H54 (cell line): ENCODE measurements around the gene SLC25A44.

Source experiments
- DNase-seq: peaks from one replicate; pipeline ENCODE4 v3.0.0; 2011; ENCODE audit warnings: low spot score, mixed read lengths; ENCODE audit not compliant: insufficient read length
- FAIRE-seq: peaks from 3 replicates; lab custom pipeline; 2011; peaks lifted over from hg19 to GRCh38; lab: Jason Lieb, UNC
- POLR2A ChIP-seq: IDR thresholded peaks from 2 replicates; pipeline ENCODE4 v1.6.1; 2011; ENCODE audit warnings: low read depth, mild to moderate bottlenecking, low read length

Gene SLC25A44

GRCh38 chr1:156246781-156247459 is 53.0 kb downstream of the SLC25A44 start:
- no peak for DNase-seq
- no peak for FAIRE-seq
- no peak for TF ChIP-seq POLR2A

GRCh38 chr1:156247460-156248322 is 53.8 kb downstream of the SLC25A44 start, which contains the start of gene PAQR6:
Gene PAQR6, minus strand, starts transcription at chr1:156248056. Its CDS starts 1,325 bp downstream, at chr1:156246731.
- FAIRE-seq (no peak), DNase-seq (no peak)
- TF ChIP-seq POLR2A = no peak

- no peak for DNase-seq
- TF ChIP-seq POLR2A = no peak
- no peak for FAIRE-seq
These were observed 54.4 kb downstream of the SLC25A44 start for GRCh38 chr1:156248323-156248683.

- no peak for TF ChIP-seq POLR2A
- no peak for FAIRE-seq
- no peak for DNase-seq
These were observed 55.7 kb downstream of the SLC25A44 start for GRCh38 chr1:156249593-156249992.

GRCh38 chr1:156251527-156251926 is 57.6 kb downstream of the SLC25A44 start:
- no peak for FAIRE-seq
- no peak for TF ChIP-seq POLR2A

GRCh38 chr1:156253634-156254033 is 59.7 kb downstream of the SLC25A44 start:
- no peak for DNase-seq
- no peak for FAIRE-seq
- no peak for TF ChIP-seq POLR2A

More at GRCh38 chr1:156251527-156251926, 57.6 kb downstream of the SLC25A44 start:
- DNase-seq = no peak

- no peak for DNase-seq
- TF ChIP-seq POLR2A = no peak
- no peak for FAIRE-seq
These were observed 63.8 kb downstream of the SLC25A44 start for GRCh38 chr1:156257711-156258110.

GRCh38 chr1:156258859-156259258 is 65.0 kb downstream of the SLC25A44 start:
- no peak for TF ChIP-seq POLR2A
- DNase-seq = no peak
- no peak for FAIRE-seq

GRCh38 chr1:156259805-156260204 is 65.9 kb downstream of the SLC25A44 start:
- FAIRE-seq (no peak), DNase-seq (no peak)
- no peak for TF ChIP-seq POLR2A

GRCh38 chr1:156260896-156261295 is 67.0 kb downstream of the SLC25A44 start:
- FAIRE-seq (no peak), DNase-seq (no peak)
- no peak for TF ChIP-seq POLR2A
